ENCODE measurements around the gene BABAM2. TPM values are rescaled to one million over a fixed set of nuclear protein-coding genes. Genes with fewer than 3 reads are reported as not detected.

The BABAM2 gene
- total RNA-seq, 4 donors from 2014 or later, result 35.0 to 70.5 (median 51.5) TPM

- H3K27ac ChIP-seq, result no peak overlapping the region
- DNase-seq, result no peak
- no peaks in the 10 kb centered on the region for H3K9me3 ChIP-seq
- no peaks in the 10 kb centered on the region for H3K27me3 ChIP-seq
- no peaks in the 10 kb centered on the region for H3K36me3 ChIP-seq
- no peaks in the 10 kb centered on the region for H3K4me1 ChIP-seq
- TF ChIP-seq CTCF (IDR thresholded peaks at IDR 0.05) (no peak), POLR2A (IDR thresholded peaks at IDR 0.05) (no peak)
- H3K4me3 ChIP-seq, result no peak overlapping the region
Observed at GRCh38 chr2:27988718-27989117, 98.2 kb downstream of the BABAM2 start.

- no peak overlapping the region for H3K4me3 ChIP-seq
- TF ChIP-seq CTCF (IDR thresholded peaks at IDR 0.05) (no peak), POLR2A (IDR thresholded peaks at IDR 0.05) (no peak)
- no peak overlapping the region for H3K27ac ChIP-seq
- H3K9me3 ChIP-seq, result no peaks in the 10 kb centered on the region
- DNase-seq, result no peak
- no peaks in the 10 kb centered on the region for H3K36me3 ChIP-seq
- H3K4me1 ChIP-seq, result no peaks in the 10 kb centered on the region
- H3K27me3 ChIP-seq, result no peaks in the 10 kb centered on the region
Observed at GRCh38 chr2:27989149-27989548, 98.6 kb downstream of the BABAM2 start.

GRCh38 chr2:27990030-27990590 lies 99.6 kb downstream of the BABAM2 start:
- Histone ChIP-seq H3K9me3 (no peaks in the 10 kb centered on the region), H3K36me3 (no peaks in the 10 kb centered on the region), H3K4me3 (no peak overlapping the region), H3K27me3 (no peaks in the 10 kb centered on the region), H3K4me1 (no peaks in the 10 kb centered on the region), H3K27ac (no peak overlapping the region)
- TF ChIP-seq CTCF (IDR thresholded peaks at IDR 0.05) (no peak), POLR2A (IDR thresholded peaks at IDR 0.05) (no peak)
- no peak for DNase-seq

- H3K27me3 ChIP-seq, result no peaks in the 10 kb centered on the region
- no peak overlapping the region for H3K27ac ChIP-seq
- no peak for TF ChIP-seq POLR2A (IDR thresholded peaks at IDR 0.05)
- no peak for TF ChIP-seq CTCF (IDR thresholded peaks at IDR 0.05)
- H3K4me1 ChIP-seq, result no peaks in the 10 kb centered on the region
- DNase-seq, result no peak
- H3K4me3 ChIP-seq, result no peak overlapping the region
- no peaks in the 10 kb centered on the region for H3K9me3 ChIP-seq
- no peaks in the 10 kb centered on the region for H3K36me3 ChIP-seq
Observed at GRCh38 chr2:27991146-27991545, 100.6 kb downstream of the BABAM2 start.

- no peak overlapping the region for H3K4me3 ChIP-seq
- H3K9me3 ChIP-seq, result no peaks in the 10 kb centered on the region
- H3K27me3 ChIP-seq, result no peaks in the 10 kb centered on the region
- H3K4me1 ChIP-seq, result no peaks in the 10 kb centered on the region
- H3K27ac ChIP-seq, result no peak overlapping the region
- H3K36me3 ChIP-seq, result no peaks in the 10 kb centered on the region
- no peak for DNase-seq
- TF ChIP-seq CTCF (IDR thresholded peaks at IDR 0.05) (no peak), POLR2A (IDR thresholded peaks at IDR 0.05) (no peak)
Observed at GRCh38 chr2:27992787-27993401, 102.4 kb downstream of the BABAM2 start.

Measured in Peyer's patch (tissue), 4 donors.